Measurements from ENCODE around the gene ZNF830. TPM values are rescaled to one million over a fixed set of nuclear protein-coding genes. Genes with fewer than 3 reads are reported as not detected.

ZNF830 gene
- total and polyA plus RNA-seq, 2 of the 4 experiments (the other 2 are of a cell fraction) = 5.5 to 6.6 TPM

- intact Hi-C loops (cut with micrococcal nuclease) (loop anchor here (5.0 to 10.0 kb wide), 2 partner anchors 545 to 577 kb away; no protein-coding TSS in a partner anchor), dilution Hi-C loops (cut with HindIII; ENCODE audit: low sequenced_read_pairs, unreplicated experiment) (no loop called here), in situ Hi-C loops (cut with MboI; ENCODE audit: low sequenced_read_pairs) (loop anchor here (5.0 to 25.0 kb wide), 2 partner anchors 93 to 588 kb away; partner anchors contain the start of genes AP2B1 and PEX12)
- Histone ChIP-seq H2BK5ac (ENCODE audit: low read depth, low read length, poor library complexity, severe bottlenecking) (no peak overlapping the region), H3K9ac (ENCODE audit: low read depth, low read length) (no peak overlapping the region), H4K91ac (ENCODE audit: insufficient read depth, low read depth, low read length) (no peak overlapping the region), H2AK9ac (replicated peaks; ENCODE audit: low read depth, low read length, poor library complexity) (no peak overlapping the region), H3K4me1 (ENCODE audit: control insufficient read depth, insufficient read depth, low read length) (peaks cover 22% of the 10 kb centered on the region), H3K36me3 (ENCODE audit: control insufficient read depth, insufficient read depth, low read length) (peaks cover 52% of the 10 kb centered on the region), H3K56ac (ENCODE audit: extremely low read depth, insufficient read depth, low read length) (no peak overlapping the region), H4K8ac (ENCODE audit: low read depth in 2 of 2, low read length in 2 of 2) (no peak overlapping the region), H3K14ac (replicated peaks; ENCODE audit: low read depth, low read length) (no peak overlapping the region), H4K20me1 (ENCODE audit: insufficient read depth, low read length) (no peaks in the 10 kb centered on the region), H3K4ac (ENCODE audit: low read depth, low read length) (no peak overlapping the region), H3K9me1 (ENCODE audit: insufficient read depth, low read length) (peaks cover 8% of the 10 kb centered on the region), H2BK120ac (ENCODE audit: low read depth, low read length) (no peak overlapping the region), H3K9me3 (ENCODE audit: control insufficient read depth, insufficient read depth, low read length) (no peaks in the 10 kb centered on the region), H2AK5ac (ENCODE audit: low read depth, low read length) (0 out of 2 replicates have a peak overlapping the region, but pooled peaks have one; percentile 40), H3K4me2 (ENCODE audit: low read depth, low read length) (no peak overlapping the region), H3K27ac (ENCODE audit: insufficient read depth, low read length) (no peak overlapping the region), H3K27me3 (ENCODE audit: control insufficient read depth, insufficient read depth, low read length) (no peaks in the 10 kb centered on the region), H3K79me1 (ENCODE audit: low read depth in 1 of 2, low read length in 2 of 2) (peaks cover 0 to 15% of the 10 kb centered on the region in 2 experiments; a peak in 2 of 4 replicates), H3K18ac (ENCODE audit: low read depth, low read length) (no peak overlapping the region), H2AFZ (replicated peaks; ENCODE audit: low read length, poor library complexity) (no peak overlapping the region), H2BK20ac (ENCODE audit: low read depth, low read length) (no peak overlapping the region), H2BK15ac (ENCODE audit: low read depth, low read length) (no peak overlapping the region), H3K4me3 (ENCODE audit: insufficient read depth, low read depth, low read length) (no peak overlapping the region), H4K5ac (ENCODE audit: low read depth, low read length) (no peak overlapping the region), H3K23ac (ENCODE audit: low read depth, low read length) (no peak overlapping the region)
- no TSS peak for BruUV-seq (replicated peaks)
- ChIA-PET CTCF (interaction anchor here (0.6 to 1.3 kb wide), 2 partner anchors 9 to 90 kb away, joined by 3 to 4 read pairs; no protein-coding TSS in a partner anchor), POLR2A (ENCODE audit: unreplicated experiment) (no interaction called here)
- DNase-seq (no peak), ATAC-seq (ENCODE audit: low read depth) (no peak)
- WGBS, 2 experiments (ENCODE audit: extremely low coverage in 2 of 2, insufficient read length in 1 of 2) = 100% methylated on average over 1 of the region's 2 CpGs; no CpG with 5 or more reads in 1 of the 2 experiments
- TF ChIP-seq SMC3 (IDR thresholded peaks at IDR 0.05; ENCODE audit: low read depth, low read length) (no peak), CTCF (conservative IDR thresholded peaks at IDR 0.05; ENCODE audit: low read depth, low read length) (no peak), BHLHE40 (IDR thresholded peaks at IDR 0.05; ENCODE audit: low read depth, low read length) (no peak), MAZ (IDR thresholded peaks at IDR 0.05; ENCODE audit: borderline replicate concordance, low read depth, low read length) (no peak), USF2 (IDR thresholded peaks at IDR 0.05; ENCODE audit: low read depth, low read length) (no peak), POLR2A (IDR thresholded peaks at IDR 0.05; ENCODE audit: low read depth, low read length) (no peak), MXI1 (IDR thresholded peaks at IDR 0.05; ENCODE audit: borderline replicate concordance, low read depth, low read length) (no peak), RFX5 (IDR thresholded peaks at IDR 0.05; ENCODE audit: low read depth, low read length) (no peak), MAFK (IDR thresholded peaks at IDR 0.05; ENCODE audit: low read depth, low read length) (no peak), CEBPB (IDR thresholded peaks at IDR 0.05; ENCODE audit: low read depth, low read length) (no peak), ELK1 (IDR thresholded peaks at IDR 0.05; ENCODE audit: borderline replicate concordance, low read depth, low read length) (no peak), RAD21 (IDR thresholded peaks at IDR 0.05; ENCODE audit: low read length) (no peak), CHD1 (IDR thresholded peaks at IDR 0.05; ENCODE audit: low read depth, low read length) (no peak), RCOR1 (IDR thresholded peaks at IDR 0.05; ENCODE audit: insufficient replicate concordance, low read length) (no peak), FOS (IDR thresholded peaks at IDR 0.05; ENCODE audit: low read depth, low read length) (no peak), NFE2L2 (IDR thresholded peaks at IDR 0.05; ENCODE audit: low read depth, low read length) (no peak)
These were observed 38.1 kb downstream of the ZNF830 start for GRCh38 chr17:34999456-34999855.

All from IMR-90 (cell line).